ENCODE results near the gene ZFHX2. TPM values are rescaled to one million over a fixed set of nuclear protein-coding genes. Genes with fewer than 3 reads are reported as not detected.
A peak's percentile ranks its signal among the peaks of the same experiment; 100 is the strongest.

The ZFHX2 gene
- total and polyA plus RNA-seq, 2 of the 13 experiments (the other 11 are each of a cell fraction or from before 2014, with no cell fraction given): 0.17 to 0.44 TPM

DNA sequence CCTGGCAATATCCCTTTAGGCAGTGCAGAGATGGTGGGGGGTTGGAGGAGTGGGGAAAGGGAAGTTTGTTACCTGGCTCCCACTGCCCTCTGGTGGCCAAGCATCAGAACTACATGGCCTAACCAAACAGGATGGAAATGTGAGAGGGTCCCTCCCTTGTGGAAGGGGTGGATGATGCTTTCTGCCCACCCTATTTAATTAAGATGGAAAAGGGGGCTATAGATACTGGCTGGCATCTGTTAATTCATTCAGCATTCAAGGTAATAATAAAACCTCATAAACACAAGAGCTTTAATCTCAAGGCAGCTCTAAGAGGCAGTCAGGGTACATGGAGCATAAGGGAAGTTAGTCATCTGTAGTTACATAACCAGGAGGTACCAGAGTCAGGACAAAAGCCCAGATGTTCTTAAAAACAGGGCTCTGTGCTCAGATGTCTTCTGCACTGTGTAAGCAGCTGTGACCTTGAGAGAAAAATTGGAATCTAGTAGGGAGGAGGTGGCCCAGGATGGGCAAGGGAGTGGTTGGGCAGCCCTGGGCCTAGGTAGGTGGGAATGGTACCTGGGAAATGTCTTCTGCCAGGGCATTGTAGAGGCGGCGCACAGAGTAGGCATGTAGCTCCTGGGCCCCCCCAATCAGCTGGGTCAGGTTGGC, 11.4 kb upstream of the ZFHX2 start (continued):
- TF ChIP-seq ZGPAT (CRISPR knock-in tag; IDR thresholded peaks at IDR 0.05) (peak; percentile 51; the same call in 1 of the 2 replicates), ZNF501 (CRISPR knock-in tag; IDR thresholded peaks at IDR 0.05) (peak; percentile 51; the same call in 1 of the 2 replicates)
- TF ChIP-seq, protein P1, sequence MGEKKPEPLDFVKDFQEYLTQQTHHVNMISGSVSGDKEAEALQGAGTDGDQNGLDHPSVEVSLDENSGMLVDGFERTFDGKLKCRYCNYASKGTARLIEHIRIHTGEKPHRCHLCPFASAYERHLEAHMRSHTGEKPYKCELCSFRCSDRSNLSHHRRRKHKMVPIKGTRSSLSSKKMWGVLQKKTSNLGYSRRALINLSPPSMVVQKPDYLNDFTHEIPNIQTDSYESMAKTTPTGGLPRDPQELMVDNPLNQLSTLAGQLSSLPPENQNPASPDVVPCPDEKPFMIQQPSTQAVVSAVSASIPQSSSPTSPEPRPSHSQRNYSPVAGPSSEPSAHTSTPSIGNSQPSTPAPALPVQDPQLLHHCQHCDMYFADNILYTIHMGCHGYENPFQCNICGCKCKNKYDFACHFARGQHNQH (CRISPR knock-in tag; IDR thresholded peaks at IDR 0.05): 0 out of 2 replicates have a peak, but pooled peaks have one; percentile 34
- TF ChIP-seq, protein P2, sequence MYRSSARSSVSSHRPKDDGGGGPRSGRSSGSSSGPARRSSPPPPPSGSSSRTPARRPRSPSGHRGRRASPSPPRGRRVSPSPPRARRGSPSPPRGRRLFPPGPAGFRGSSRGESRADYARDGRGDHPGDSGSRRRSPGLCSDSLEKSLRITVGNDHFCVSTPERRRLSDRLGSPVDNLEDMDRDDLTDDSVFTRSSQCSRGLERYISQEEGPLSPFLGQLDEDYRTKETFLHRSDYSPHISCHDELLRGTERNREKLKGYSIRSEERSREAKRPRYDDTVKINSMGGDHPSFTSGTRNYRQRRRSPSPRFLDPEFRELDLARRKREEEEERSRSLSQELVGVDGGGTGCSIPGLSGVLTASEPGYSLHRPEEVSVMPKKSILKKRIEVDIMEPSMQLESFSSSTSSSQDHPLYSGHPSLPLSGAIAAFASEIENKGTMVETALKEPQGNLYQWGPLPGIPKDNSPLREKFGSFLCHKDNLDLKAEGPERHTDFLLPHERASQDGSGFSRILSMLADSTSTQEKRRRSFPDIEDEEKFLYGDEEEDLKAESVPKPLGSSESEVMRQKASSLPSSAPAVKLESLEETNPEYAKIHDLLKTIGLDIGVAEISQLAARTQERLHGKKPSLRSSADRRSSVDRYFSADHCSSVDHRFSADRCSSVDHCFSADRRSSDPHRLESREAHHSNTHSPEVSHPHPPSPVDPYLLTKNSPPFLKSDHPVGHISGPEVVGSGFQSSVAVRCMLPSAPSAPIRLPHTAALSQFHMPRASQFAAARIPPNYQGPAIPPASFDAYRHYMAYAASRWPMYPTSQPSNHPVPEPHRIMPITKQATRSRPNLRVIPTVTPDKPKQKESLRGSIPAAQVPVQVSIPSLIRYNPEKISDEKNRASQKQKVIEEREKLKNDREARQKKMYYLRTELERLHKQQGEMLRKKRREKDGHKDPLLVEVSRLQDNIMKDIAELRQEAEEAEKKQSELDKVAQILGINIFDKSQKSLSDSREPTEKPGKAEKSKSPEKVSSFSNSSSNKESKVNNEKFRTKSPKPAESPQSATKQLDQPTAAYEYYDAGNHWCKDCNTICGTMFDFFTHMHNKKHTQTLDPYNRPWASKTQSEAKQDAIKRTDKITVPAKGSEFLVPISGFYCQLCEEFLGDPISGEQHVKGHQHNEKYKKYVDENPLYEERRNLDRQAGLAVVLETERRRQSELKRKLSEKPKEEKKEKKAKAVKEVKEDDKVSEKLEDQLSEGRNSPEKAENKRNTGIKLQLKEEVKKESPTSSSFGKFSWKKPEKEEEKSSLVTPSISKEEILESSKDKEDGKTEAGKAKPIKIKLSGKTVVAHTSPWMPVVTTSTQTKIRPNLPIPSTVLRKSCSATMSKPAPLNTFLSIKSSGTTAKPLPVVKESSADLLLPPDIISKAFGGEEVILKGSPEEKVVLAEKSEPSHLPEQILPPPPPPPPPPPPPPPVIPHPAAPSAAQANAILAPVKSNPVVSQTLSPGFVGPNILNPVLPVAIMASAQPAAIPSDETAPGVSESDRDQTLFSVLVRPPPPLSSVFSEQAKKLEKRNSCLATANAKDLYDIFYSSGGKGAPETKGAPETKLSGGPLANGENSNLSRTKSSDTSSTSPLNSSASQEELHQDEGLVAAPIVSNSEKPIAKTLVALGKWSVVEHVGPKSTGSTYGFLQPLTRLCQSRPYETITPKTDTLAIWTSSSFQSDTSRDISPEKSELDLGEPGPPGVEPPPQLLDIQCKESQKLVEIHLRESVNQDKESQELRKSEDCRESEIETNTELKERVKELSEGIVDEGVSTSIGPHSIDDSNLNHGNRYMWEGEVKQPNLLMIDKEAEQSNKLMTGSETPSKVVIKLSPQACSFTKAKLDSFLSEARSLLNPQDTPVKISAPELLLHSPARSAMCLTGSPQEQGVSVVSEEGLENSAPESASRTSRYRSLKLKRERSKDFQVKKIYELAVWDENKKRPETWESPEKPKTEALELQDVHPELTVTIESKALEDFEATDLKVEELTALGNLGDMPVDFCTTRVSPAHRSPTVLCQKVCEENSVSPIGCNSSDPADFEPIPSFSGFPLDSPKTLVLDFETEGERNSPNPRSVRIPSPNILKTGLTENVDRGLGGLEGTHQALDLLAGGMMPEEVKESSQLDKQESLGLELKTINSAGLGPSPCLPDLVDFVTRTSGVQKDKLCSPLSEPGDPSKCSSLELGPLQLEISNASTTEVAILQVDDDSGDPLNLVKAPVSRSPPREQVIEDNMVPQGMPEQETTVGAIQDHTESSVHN (CRISPR knock-in tag; IDR thresholded peaks at IDR 0.05): 0 out of 2 replicates have a peak, but pooled peaks have one; percentile 9

Measured in HepG2 (cell line).